ENCODE measurements around the gene CRHR1.
"Not testable (repeated sequence)": the region's sequence is repeated elsewhere in the genome, so short reads cannot be mapped to it uniquely, and the experiment has no call there.

CRHR1 gene

GRCh38 chr17:45857977-45858708, 74.0 kb downstream of the CRHR1 start:
- Histone ChIP-seq H3K4me3 (ENCODE audit: insufficient read depth, low read depth, low read length) (no peak overlapping the region), H3K27me3 (ENCODE audit: control insufficient read depth, insufficient read depth, low read length, poor library complexity, severe bottlenecking) (no peaks in the 10 kb centered on the region), H3K4me1 (ENCODE audit: control insufficient read depth, insufficient read depth, low read length) (no peaks in the 10 kb centered on the region), H3K36me3 (ENCODE audit: control insufficient read depth, insufficient read depth, low read length) (no peaks in the 10 kb centered on the region), H3K27ac (ENCODE audit: insufficient read depth, low read depth, low read length, poor library complexity, severe bottlenecking) (no peak overlapping the region), H3K9me3 (ENCODE audit: control insufficient read depth, low read length) (no peaks in the 10 kb centered on the region)
- WGBS, 2 experiments: 56 to 57% methylated on average over 10 of the region's 10 CpGs

DNA sequence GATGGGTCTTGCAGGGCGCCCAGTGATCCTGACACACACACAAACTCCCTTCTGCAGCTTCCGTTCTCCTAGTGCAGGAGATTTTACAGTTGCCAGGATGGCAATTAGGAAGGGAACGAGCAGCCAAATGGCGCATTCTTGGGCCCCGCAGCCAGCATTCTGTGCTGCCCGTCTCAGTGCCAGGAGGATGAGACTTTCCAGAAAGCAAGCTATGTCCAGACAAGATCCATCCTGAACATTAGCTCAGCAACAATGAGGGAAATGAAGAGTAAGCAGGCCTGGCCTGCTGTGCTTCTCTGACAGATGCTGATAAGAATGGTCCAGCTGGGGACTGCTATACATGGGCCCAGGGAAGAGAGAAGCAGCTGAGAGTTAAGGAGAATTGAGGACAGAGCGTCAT, 77.0 kb downstream of the CRHR1 start:
- H3K9me3 ChIP-seq (ENCODE audit: control insufficient read depth, low read length): no peaks in the 10 kb centered on the region
- WGBS, 2 experiments: 92 to 94% methylated on average over 7 of the region's 7 CpGs

DNA sequence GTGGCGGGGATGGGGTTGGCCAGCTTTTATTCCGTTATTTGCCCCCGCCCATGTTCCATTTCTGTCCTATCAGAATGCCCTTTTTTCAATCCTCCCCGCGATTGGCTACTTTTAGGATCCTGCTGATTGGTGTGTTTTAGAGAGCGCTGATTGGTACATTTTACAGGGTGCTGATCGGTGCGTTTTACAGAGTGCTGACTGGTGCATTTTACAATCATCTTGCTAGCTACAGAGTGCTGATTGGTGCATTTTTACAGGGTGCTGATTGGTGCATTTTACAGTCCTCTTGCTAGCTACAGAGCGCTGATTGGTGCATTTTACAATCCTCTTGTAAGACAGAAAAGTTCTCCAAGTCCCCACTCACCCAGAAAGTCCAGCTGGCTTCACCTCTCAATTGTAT, 78.0 kb downstream of the CRHR1 start:
- not testable (repeated sequence) for H3K4me1 ChIP-seq (ENCODE audit: control insufficient read depth, insufficient read depth, low read length)

More for the DNA sequence above, 77.0 kb downstream of the CRHR1 start:
- Histone ChIP-seq H3K36me3 (ENCODE audit: control insufficient read depth, insufficient read depth, low read length) (no peaks in the 10 kb centered on the region), H3K4me1 (ENCODE audit: control insufficient read depth, insufficient read depth, low read length) (no peaks in the 10 kb centered on the region), H3K4me3 (ENCODE audit: insufficient read depth, low read depth, low read length) (no peak overlapping the region), H3K27me3 (ENCODE audit: control insufficient read depth, insufficient read depth, low read length, poor library complexity, severe bottlenecking) (no peaks in the 10 kb centered on the region), H3K27ac (ENCODE audit: insufficient read depth, low read depth, low read length, poor library complexity, severe bottlenecking) (no peak overlapping the region)

GRCh38 chr17:45863857-45864654, 79.9 kb downstream of the CRHR1 start:
- H3K9me3 ChIP-seq (ENCODE audit: control insufficient read depth, low read length): no peaks in the 10 kb centered on the region
- H3K4me1 ChIP-seq (ENCODE audit: control insufficient read depth, insufficient read depth, low read length): no peaks in the 10 kb centered on the region
- 67 to 74% methylated on average over 6 of the region's 6 CpGs for WGBS, 2 experiments
- H3K27ac ChIP-seq (ENCODE audit: insufficient read depth, low read depth, low read length, poor library complexity, severe bottlenecking): no peak overlapping the region
- H3K36me3 ChIP-seq (ENCODE audit: control insufficient read depth, insufficient read depth, low read length): no peaks in the 10 kb centered on the region
- no peaks in the 10 kb centered on the region for H3K27me3 ChIP-seq (ENCODE audit: control insufficient read depth, insufficient read depth, low read length, poor library complexity, severe bottlenecking)
- no peak overlapping the region for H3K4me3 ChIP-seq (ENCODE audit: insufficient read depth, low read depth, low read length)

More for the DNA sequence above, 78.0 kb downstream of the CRHR1 start:
- not testable (repeated sequence) for H3K27me3 ChIP-seq (ENCODE audit: control insufficient read depth, insufficient read depth, low read length, poor library complexity, severe bottlenecking); H3K4me3 ChIP-seq (ENCODE audit: insufficient read depth, low read depth, low read length); H3K36me3 ChIP-seq (ENCODE audit: control insufficient read depth, insufficient read depth, low read length); H3K27ac ChIP-seq (ENCODE audit: insufficient read depth, low read depth, low read length, poor library complexity, severe bottlenecking); H3K9me3 ChIP-seq (ENCODE audit: control insufficient read depth, low read length)
- WGBS, 2 experiments: 79 to 83% methylated on average over 9 of the region's 9 CpGs

DNA sequence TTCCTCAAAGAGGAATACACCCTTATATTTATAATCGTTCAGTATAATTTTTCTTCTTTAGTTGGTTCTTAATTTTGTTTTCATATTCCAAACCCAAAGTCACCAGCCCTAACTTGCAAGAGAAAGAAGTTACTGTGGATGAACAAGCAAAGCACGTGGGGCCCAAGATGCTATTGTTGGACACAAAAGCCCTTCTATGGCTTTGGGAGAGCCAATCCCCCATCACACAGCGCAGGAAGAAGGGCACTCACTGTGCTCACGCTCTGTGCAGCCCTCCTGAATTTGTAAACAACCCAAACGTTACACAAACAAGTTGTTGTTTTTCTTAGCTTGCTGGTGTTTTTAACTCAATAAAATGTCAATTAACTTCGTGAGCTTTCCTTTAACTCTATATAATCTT, 83.1 kb downstream of the CRHR1 start:
- 95 to 97% methylated on average over 5 to 6 of the region's 6 CpGs for WGBS, 2 experiments
- Histone ChIP-seq H3K36me3 (ENCODE audit: control insufficient read depth, insufficient read depth, low read length) (no peaks in the 10 kb centered on the region), H3K4me1 (ENCODE audit: control insufficient read depth, insufficient read depth, low read length) (peaks cover 7% of the 10 kb centered on the region), H3K27ac (ENCODE audit: insufficient read depth, low read depth, low read length, poor library complexity, severe bottlenecking) (no peak overlapping the region), H3K9me3 (ENCODE audit: control insufficient read depth, low read length) (no peaks in the 10 kb centered on the region), H3K27me3 (ENCODE audit: control insufficient read depth, insufficient read depth, low read length, poor library complexity, severe bottlenecking) (no peaks in the 10 kb centered on the region), H3K4me3 (ENCODE audit: insufficient read depth, low read depth, low read length) (no peak overlapping the region)

DNA sequence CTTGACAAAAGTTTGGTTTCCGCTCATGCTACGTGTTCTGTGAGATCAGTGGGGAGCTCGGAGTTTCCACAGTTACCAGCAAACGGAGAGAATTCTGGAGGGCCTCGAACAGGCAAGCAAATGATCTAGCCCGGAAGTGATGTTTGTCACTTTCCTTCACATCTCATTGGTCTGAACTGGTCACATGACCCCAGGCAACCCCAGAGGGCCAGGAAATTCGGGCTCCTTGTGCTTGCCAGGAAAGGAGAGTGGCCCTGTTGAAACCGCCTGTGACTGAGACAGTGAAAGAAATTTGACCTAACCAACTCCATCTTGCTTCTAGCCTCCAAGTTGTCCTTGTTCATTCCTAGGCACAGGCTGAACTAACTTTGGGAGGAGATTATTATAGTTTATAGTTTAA, 83.6 kb downstream of the CRHR1 start:
- H3K4me1 ChIP-seq (ENCODE audit: control insufficient read depth, insufficient read depth, low read length): peaks cover 7% of the 10 kb centered on the region
- H3K9me3 ChIP-seq (ENCODE audit: control insufficient read depth, low read length): no peaks in the 10 kb centered on the region
- H3K4me3 ChIP-seq (ENCODE audit: insufficient read depth, low read depth, low read length): no peak overlapping the region
- H3K27me3 ChIP-seq (ENCODE audit: control insufficient read depth, insufficient read depth, low read length, poor library complexity, severe bottlenecking): no peaks in the 10 kb centered on the region
- WGBS, 2 experiments: 73% methylated on average over 8 of the region's 8 CpGs
- H3K27ac ChIP-seq (ENCODE audit: insufficient read depth, low read depth, low read length, poor library complexity, severe bottlenecking): no peak overlapping the region
- no peaks in the 10 kb centered on the region for H3K36me3 ChIP-seq (ENCODE audit: control insufficient read depth, insufficient read depth, low read length)

GRCh38 chr17:45868276-45868675, 84.2 kb downstream of the CRHR1 start:
- H3K4me1 ChIP-seq (ENCODE audit: control insufficient read depth, insufficient read depth, low read length): peaks cover 7% of the 10 kb centered on the region
- WGBS, 2 experiments: 55 to 58% methylated on average over 5 of the region's 5 CpGs
- H3K9me3 ChIP-seq (ENCODE audit: control insufficient read depth, low read length): no peaks in the 10 kb centered on the region
- no peak overlapping the region for H3K4me3 ChIP-seq (ENCODE audit: insufficient read depth, low read depth, low read length)
- H3K27me3 ChIP-seq (ENCODE audit: control insufficient read depth, insufficient read depth, low read length, poor library complexity, severe bottlenecking): no peaks in the 10 kb centered on the region
- no peak overlapping the region for H3K27ac ChIP-seq (ENCODE audit: insufficient read depth, low read depth, low read length, poor library complexity, severe bottlenecking)
- H3K36me3 ChIP-seq (ENCODE audit: control insufficient read depth, insufficient read depth, low read length): no peaks in the 10 kb centered on the region

GRCh38 chr17:45869676-45870341, 85.7 kb downstream of the CRHR1 start:
- 66 to 69% methylated on average over 14 of the region's 14 CpGs for WGBS, 2 experiments
- peaks cover 11% of the 10 kb centered on the region for H3K4me1 ChIP-seq (ENCODE audit: control insufficient read depth, insufficient read depth, low read length)
- H3K27me3 ChIP-seq (ENCODE audit: control insufficient read depth, insufficient read depth, low read length, poor library complexity, severe bottlenecking): no peaks in the 10 kb centered on the region
- H3K27ac ChIP-seq (ENCODE audit: insufficient read depth, low read depth, low read length, poor library complexity, severe bottlenecking): no peak overlapping the region
- no peak overlapping the region for H3K4me3 ChIP-seq (ENCODE audit: insufficient read depth, low read depth, low read length)
- H3K36me3 ChIP-seq (ENCODE audit: control insufficient read depth, insufficient read depth, low read length): no peaks in the 10 kb centered on the region
- H3K9me3 ChIP-seq (ENCODE audit: control insufficient read depth, low read length): no peaks in the 10 kb centered on the region

DNA sequence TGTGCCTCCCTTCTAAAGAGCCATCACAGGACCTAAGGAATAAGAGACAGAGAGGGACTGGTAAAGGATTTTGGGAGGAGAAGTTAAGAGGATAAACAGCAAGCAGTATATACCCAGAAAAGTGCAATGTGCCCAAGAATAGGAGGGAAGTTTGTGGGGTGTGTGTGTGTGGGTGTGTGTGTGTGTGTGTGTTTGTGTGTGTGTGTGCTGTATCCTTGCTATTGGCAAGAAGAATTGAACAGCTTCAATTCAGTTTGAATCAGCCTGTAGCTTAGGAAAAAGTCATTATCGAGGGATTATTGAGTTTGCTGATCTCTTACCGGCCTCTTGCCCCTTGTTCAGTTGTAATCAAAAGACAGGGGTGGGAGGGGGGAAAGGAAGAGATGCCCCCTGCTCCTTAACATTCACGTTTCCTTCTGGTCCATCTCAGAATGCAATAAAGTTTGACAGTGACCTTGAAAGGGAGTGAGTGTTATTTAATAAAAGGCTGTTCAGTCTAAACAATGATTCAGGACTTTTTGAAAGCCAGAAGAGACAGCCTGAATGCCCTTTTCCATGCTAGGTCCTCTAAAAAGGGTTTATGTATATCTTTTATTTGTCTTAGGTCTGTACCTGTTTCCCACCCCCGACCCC, 86.3 kb downstream of the CRHR1 start:
- H3K9me3 ChIP-seq (ENCODE audit: control insufficient read depth, low read length): no peaks in the 10 kb centered on the region
- no peaks in the 10 kb centered on the region for H3K36me3 ChIP-seq (ENCODE audit: control insufficient read depth, insufficient read depth, low read length)
- H3K4me1 ChIP-seq (ENCODE audit: control insufficient read depth, insufficient read depth, low read length): peaks cover 11% of the 10 kb centered on the region
- H3K4me3 ChIP-seq (ENCODE audit: insufficient read depth, low read depth, low read length): no peak overlapping the region
- no peaks in the 10 kb centered on the region for H3K27me3 ChIP-seq (ENCODE audit: control insufficient read depth, insufficient read depth, low read length, poor library complexity, severe bottlenecking)
- no peak overlapping the region for H3K27ac ChIP-seq (ENCODE audit: insufficient read depth, low read depth, low read length, poor library complexity, severe bottlenecking)
- WGBS, 2 experiments: 74 to 86% methylated on average over 3 to 4 of the region's 4 CpGs

DNA sequence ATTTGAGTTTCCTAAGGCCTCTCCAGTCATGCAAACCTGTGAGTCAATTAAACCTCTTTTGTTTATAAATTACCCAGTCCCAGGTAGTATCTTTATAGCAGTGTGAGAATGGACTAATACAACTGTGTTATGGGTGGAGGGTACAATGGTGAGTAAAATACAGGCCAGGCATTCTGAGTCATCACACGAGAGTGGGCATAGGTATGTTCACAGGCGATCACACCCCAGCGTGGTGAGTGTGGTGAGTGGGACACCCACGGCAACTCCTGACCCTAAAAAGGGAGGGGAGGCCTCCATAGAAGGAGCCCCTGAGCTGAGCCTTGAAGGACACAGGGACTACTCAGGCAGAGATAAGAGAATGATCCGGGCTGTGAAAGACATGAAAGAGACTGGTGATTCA, 87.6 kb downstream of the CRHR1 start:
- Histone ChIP-seq H3K4me1 (ENCODE audit: control insufficient read depth, insufficient read depth, low read length) (peaks cover 11% of the 10 kb centered on the region), H3K27ac (ENCODE audit: insufficient read depth, low read depth, low read length, poor library complexity, severe bottlenecking) (no peak overlapping the region), H3K27me3 (ENCODE audit: control insufficient read depth, insufficient read depth, low read length, poor library complexity, severe bottlenecking) (no peaks in the 10 kb centered on the region), H3K36me3 (ENCODE audit: control insufficient read depth, insufficient read depth, low read length) (no peaks in the 10 kb centered on the region), H3K9me3 (ENCODE audit: control insufficient read depth, low read length) (no peaks in the 10 kb centered on the region), H3K4me3 (ENCODE audit: insufficient read depth, low read depth, low read length) (no peak overlapping the region)
- 90 to 92% methylated on average over 5 of the region's 5 CpGs for WGBS, 2 experiments

Measured in ectodermal cell (in vitro differentiated cells).